Astrocyte (in vitro differentiated cells and primary cell): ENCODE measurements around the gene NME7. TPM values are rescaled to one million over a fixed set of nuclear protein-coding genes. Genes with fewer than 3 reads are reported as not detected.

Source experiments
- DNase-seq: peaks from one replicate; pipeline ENCODE4 v3.0.0-alpha.2; 2010; ENCODE audit warnings: low read depth
- FAIRE-seq: peaks from 2 replicates; lab custom pipeline; 2011; peaks lifted over from hg19 to GRCh38; lab: Jason Lieb, UNC
- H2AFZ ChIP-seq: 2 replicates; pipeline ENCODE4 v1.6.0; 2012; ENCODE audit warnings: low read depth, low read length, inconsistent platforms
- H3K27ac ChIP-seq: 2 replicates; pipeline ENCODE4 v1.5.1; 2011; ENCODE audit warnings: low read depth, low read length, inconsistent platforms
- H3K27me3 ChIP-seq: 2 replicates; pipeline ENCODE4 v1.6.0; 2011; ENCODE audit warnings: low read length, inconsistent platforms; ENCODE audit not compliant: insufficient read depth
- H3K36me3 ChIP-seq: 2 replicates; pipeline ENCODE4 v1.5.1; 2011; ENCODE audit warnings: low read length, inconsistent platforms; ENCODE audit not compliant: insufficient read depth
- H3K4me1 ChIP-seq: 2 replicates; pipeline ENCODE4 v1.5.1; 2011; ENCODE audit warnings: low read length, inconsistent platforms; ENCODE audit not compliant: insufficient read depth
- H3K4me2 ChIP-seq: 2 replicates; pipeline ENCODE4 v1.6.0; 2012; ENCODE audit warnings: low read length, inconsistent platforms
- H3K4me3 ChIP-seq: 2 replicates; pipeline ENCODE4 v1.5.1; 2011; ENCODE audit warnings: low read depth, mild to moderate bottlenecking, low read length, inconsistent platforms; ENCODE audit not compliant: insufficient read depth
- H3K79me2 ChIP-seq: 2 replicates; pipeline ENCODE4 v1.6.0; 2012; ENCODE audit warnings: mild to moderate bottlenecking, low read length, inconsistent platforms; ENCODE audit not compliant: insufficient read depth
- H3K9ac ChIP-seq: 2 replicates; pipeline ENCODE4 v1.6.0; 2012; ENCODE audit warnings: mild to moderate bottlenecking, low read length, inconsistent platforms
- H3K9me3 ChIP-seq: 2 replicates; pipeline ENCODE4 v1.5.1; 2012; ENCODE audit warnings: low read depth, mild to moderate bottlenecking, low read length, inconsistent platforms; ENCODE audit not compliant: insufficient read depth
- H4K20me1 ChIP-seq: 2 replicates; pipeline ENCODE4 v1.6.0; 2012; ENCODE audit warnings: low read length, inconsistent platforms; ENCODE audit not compliant: insufficient read depth
- H3K27ac Mint-ChIP-seq: one replicate; pipeline ENCODE4 v1.8.0; 2021; ENCODE audit warnings: mild to moderate bottlenecking, mixed read lengths; ENCODE audit not compliant: unreplicated experiment
- H3K27me3 Mint-ChIP-seq: one replicate; pipeline ENCODE4 v1.8.0; 2021; ENCODE audit warnings: low read depth, mixed read lengths; ENCODE audit not compliant: unreplicated experiment
- H3K36me3 Mint-ChIP-seq: one replicate; pipeline ENCODE4 v1.8.0; 2021; ENCODE audit warnings: low read depth, mixed read lengths; ENCODE audit not compliant: unreplicated experiment
- H3K4me1 Mint-ChIP-seq: one replicate; pipeline ENCODE4 v1.8.0; 2021; ENCODE audit warnings: low read depth, mixed read lengths; ENCODE audit not compliant: unreplicated experiment
- H3K4me3 Mint-ChIP-seq: one replicate; pipeline ENCODE4 v1.8.0; 2021; ENCODE audit warnings: mild to moderate bottlenecking, moderate library complexity, mixed read lengths; ENCODE audit not compliant: unreplicated experiment
- H3K9me3 Mint-ChIP-seq: one replicate; pipeline ENCODE4 v1.8.0; 2021; ENCODE audit warnings: mild to moderate bottlenecking, mixed read lengths; ENCODE audit not compliant: unreplicated experiment
- CTCF ChIP-seq: IDR thresholded peaks from 2 replicates; pipeline ENCODE4 v1.5.1; 2011; ENCODE audit warnings: low read depth, mild to moderate bottlenecking, inconsistent platforms, low read length, moderate library complexity; ENCODE audit not compliant: insufficient read depth
- EZH2 ChIP-seq: IDR thresholded peaks from 2 replicates; pipeline ENCODE4 v1.6.1; 2012; ENCODE audit warnings: mild to moderate bottlenecking, low read length, inconsistent platforms; ENCODE audit not compliant: insufficient read depth
- total RNA-seq: library from RNA; stranded (reverse); gene quantifications from 2 replicates; pipeline ENCODE4 v1.2.1, GENCODE V29; 2021

Gene NME7
- total RNA-seq, 1 donor from 2014 or later = 21.2 TPM

- Histone ChIP-seq H3K36me3 (no peaks in the 10 kb centered on the region), H4K20me1 (no peaks in the 10 kb centered on the region), H3K9ac (no peak overlapping the region), H2AFZ (no peak overlapping the region), H3K79me2 (no peaks in the 10 kb centered on the region), H3K27me3 (no peaks in the 10 kb centered on the region), H3K4me1 (no peaks in the 10 kb centered on the region), H3K4me3 (no peak overlapping the region), H3K9me3 (no peaks in the 10 kb centered on the region), H3K4me2 (no peak overlapping the region), H3K27ac (no peak overlapping the region)
- no peaks in the 10 kb centered on the region for H3K36me3 Mint-ChIP-seq
- H3K4me1 Mint-ChIP-seq = no peaks in the 10 kb centered on the region
- FAIRE-seq = no peak
- H3K4me3 Mint-ChIP-seq = no peak overlapping the region
- no peak overlapping the region for H3K27ac Mint-ChIP-seq
- TF ChIP-seq EZH2 (no peak), CTCF (no peak)
- no peaks in the 10 kb centered on the region for H3K27me3 Mint-ChIP-seq
- H3K9me3 Mint-ChIP-seq = no peaks in the 10 kb centered on the region
- no peak for DNase-seq
Observed at GRCh38 chr1:169266133-169266532, 101.5 kb downstream of the NME7 start.

- Histone ChIP-seq H3K27me3 (no peaks in the 10 kb centered on the region), H3K4me2 (no peak overlapping the region), H4K20me1 (no peaks in the 10 kb centered on the region), H3K9ac (no peak overlapping the region), H3K79me2 (no peaks in the 10 kb centered on the region), H2AFZ (no peak overlapping the region), H3K4me1 (no peaks in the 10 kb centered on the region), H3K36me3 (no peaks in the 10 kb centered on the region), H3K4me3 (no peak overlapping the region), H3K27ac (no peak overlapping the region), H3K9me3 (no peaks in the 10 kb centered on the region)
- Mint-ChIP-seq H3K4me3 (no peak overlapping the region), H3K27me3 (no peaks in the 10 kb centered on the region), H3K9me3 (no peaks in the 10 kb centered on the region), H3K27ac (no peak overlapping the region), H3K36me3 (peaks cover under 1% of the 10 kb centered on the region), H3K4me1 (no peaks in the 10 kb centered on the region)
- no peak for DNase-seq
- FAIRE-seq = no peak
- no peak for TF ChIP-seq EZH2
- TF ChIP-seq CTCF = no peak
Observed at GRCh38 chr1:169263059-169263458, 104.5 kb downstream of the NME7 start.

GRCh38 chr1:169261884-169262283 is 105.7 kb downstream of the NME7 start:
- FAIRE-seq (no peak), DNase-seq (no peak)
- Mint-ChIP-seq H3K9me3 (peaks cover 8% of the 10 kb centered on the region), H3K4me3 (no peak overlapping the region), H3K27me3 (no peaks in the 10 kb centered on the region), H3K4me1 (no peaks in the 10 kb centered on the region), H3K27ac (no peak overlapping the region), H3K36me3 (peaks cover 11% of the 10 kb centered on the region)
- H3K4me3 ChIP-seq = no peak overlapping the region
- H3K27me3 ChIP-seq = no peaks in the 10 kb centered on the region
- H3K36me3 ChIP-seq = no peaks in the 10 kb centered on the region
- H3K9ac ChIP-seq = no peak overlapping the region
- no peak overlapping the region for H3K27ac ChIP-seq
- no peaks in the 10 kb centered on the region for H3K79me2 ChIP-seq
- no peak overlapping the region for H2AFZ ChIP-seq
- no peaks in the 10 kb centered on the region for H4K20me1 ChIP-seq
- H3K9me3 ChIP-seq = no peaks in the 10 kb centered on the region
- H3K4me2 ChIP-seq = no peak overlapping the region
- TF ChIP-seq EZH2 = no peak
- TF ChIP-seq CTCF = no peak
- H3K4me1 ChIP-seq = no peaks in the 10 kb centered on the region
